Measurements from ENCODE around the gene CDK14. TPM values are rescaled to one million over a fixed set of nuclear protein-coding genes. Genes with fewer than 3 reads are reported as not detected.
A peak's percentile ranks its signal among the peaks of the same experiment; 100 is the strongest.

Gene CDK14
- polyA plus RNA-seq, 1 donor from 2014 or later, result 25.1 TPM

DNA sequence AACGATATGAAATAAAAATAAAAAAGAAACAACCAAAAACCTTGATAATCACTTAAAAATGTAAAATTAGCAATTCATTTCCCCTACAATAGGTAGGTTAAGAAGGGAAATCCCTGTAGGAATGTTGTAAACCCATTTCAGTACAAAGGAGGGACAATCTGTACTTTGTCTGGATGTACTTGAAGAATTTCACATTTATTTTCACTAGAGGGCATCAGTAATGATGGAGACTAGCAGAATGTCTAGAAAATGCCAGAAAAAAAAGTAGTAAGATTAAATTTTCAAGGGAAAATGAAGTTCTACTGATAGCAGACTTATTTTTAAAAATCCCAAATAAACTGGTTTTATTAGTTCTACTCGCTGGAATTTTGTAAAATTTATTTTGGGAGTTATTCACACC, 459.1 kb downstream of the CDK14 start:
- Histone ChIP-seq H3F3A (ENCODE audit: insufficient read depth, low read length, poor library complexity, severe bottlenecking) (no peaks in the 10 kb centered on the region), H3K79me2 (replicated peaks; ENCODE audit: insufficient read depth, low read length) (no peaks in the 10 kb centered on the region), H4K20me1 (ENCODE audit: insufficient read depth) (no peaks in the 10 kb centered on the region), H3K36me3 (ENCODE audit: insufficient read depth, low read length) (no peaks in the 10 kb centered on the region), H3K27ac (ENCODE audit: low read length) (no peak overlapping the region), H3K27me3 (ENCODE audit: insufficient read depth, low read depth, low read length) (no peaks in the 10 kb centered on the region), H3K9ac (ENCODE audit: low read length) (no peak overlapping the region), H3K4me2 (ENCODE audit: low read length) (no peak overlapping the region), H2AFZ (ENCODE audit: low read depth, low read length) (no peak overlapping the region), H3K9me2 (ENCODE audit: insufficient read depth, low read length) (no peaks in the 10 kb centered on the region), H3K4me3 (ENCODE audit: low read length) (no peak overlapping the region), H3K9me3 (ENCODE audit: low read length) (no peaks in the 10 kb centered on the region)
- TF ChIP-seq SMC3 (conservative IDR thresholded peaks at IDR 0.05; ENCODE audit: poor library complexity) (peak; percentile 46), EZH2 (IDR thresholded peaks at IDR 0.05; ENCODE audit: borderline replicate concordance, insufficient read depth, low read length, poor library complexity, severe bottlenecking) (no peak), RAD21 (conservative IDR thresholded peaks at IDR 0.05) (peak; percentile 40)
- TF ChIP-seq, protein P1, sequence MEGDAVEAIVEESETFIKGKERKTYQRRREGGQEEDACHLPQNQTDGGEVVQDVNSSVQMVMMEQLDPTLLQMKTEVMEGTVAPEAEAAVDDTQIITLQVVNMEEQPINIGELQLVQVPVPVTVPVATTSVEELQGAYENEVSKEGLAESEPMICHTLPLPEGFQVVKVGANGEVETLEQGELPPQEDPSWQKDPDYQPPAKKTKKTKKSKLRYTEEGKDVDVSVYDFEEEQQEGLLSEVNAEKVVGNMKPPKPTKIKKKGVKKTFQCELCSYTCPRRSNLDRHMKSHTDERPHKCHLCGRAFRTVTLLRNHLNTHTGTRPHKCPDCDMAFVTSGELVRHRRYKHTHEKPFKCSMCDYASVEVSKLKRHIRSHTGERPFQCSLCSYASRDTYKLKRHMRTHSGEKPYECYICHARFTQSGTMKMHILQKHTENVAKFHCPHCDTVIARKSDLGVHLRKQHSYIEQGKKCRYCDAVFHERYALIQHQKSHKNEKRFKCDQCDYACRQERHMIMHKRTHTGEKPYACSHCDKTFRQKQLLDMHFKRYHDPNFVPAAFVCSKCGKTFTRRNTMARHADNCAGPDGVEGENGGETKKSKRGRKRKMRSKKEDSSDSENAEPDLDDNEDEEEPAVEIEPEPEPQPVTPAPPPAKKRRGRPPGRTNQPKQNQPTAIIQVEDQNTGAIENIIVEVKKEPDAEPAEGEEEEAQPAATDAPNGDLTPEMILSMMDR (IDR thresholded peaks at IDR 0.05; ENCODE audit: poor library complexity, severe bottlenecking), result peak; percentile 48

DNA sequence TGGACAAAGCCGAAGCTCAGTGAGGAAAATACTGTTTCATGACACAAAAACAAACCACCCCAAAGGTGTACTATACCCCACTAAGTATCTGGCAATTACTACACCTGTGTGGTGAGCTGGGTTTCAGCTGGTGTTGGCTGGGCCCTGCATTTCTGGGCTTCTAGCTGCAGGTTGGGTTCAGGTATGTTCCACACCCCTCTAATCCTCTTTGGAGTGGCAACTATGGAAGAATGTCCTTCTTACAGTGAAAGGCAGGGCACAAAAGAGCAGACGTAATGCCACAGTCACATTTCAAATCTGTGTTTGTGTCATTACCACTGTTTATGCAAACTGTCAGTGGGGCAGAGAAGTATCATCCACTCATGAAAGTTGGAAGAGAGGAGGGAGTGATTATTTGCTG, 466.6 kb downstream of the CDK14 start:
- H3K9ac ChIP-seq (ENCODE audit: low read length), result no peak overlapping the region
- TF ChIP-seq EZH2 (IDR thresholded peaks at IDR 0.05; ENCODE audit: borderline replicate concordance, insufficient read depth, low read length, poor library complexity, severe bottlenecking), result no peak
- no peak for TF ChIP-seq POLR2AphosphoS5 (IDR thresholded peaks at IDR 0.05)
- TF ChIP-seq EP300 (conservative IDR thresholded peaks at IDR 0.05; ENCODE audit: poor library complexity, severe bottlenecking), result no peak
- TF ChIP-seq MXI1 (conservative IDR thresholded peaks at IDR 0.05; ENCODE audit: poor library complexity, severe bottlenecking), result no peak
- TF ChIP-seq RAD21 (conservative IDR thresholded peaks at IDR 0.05), result no peak
- TF ChIP-seq, protein P2, sequence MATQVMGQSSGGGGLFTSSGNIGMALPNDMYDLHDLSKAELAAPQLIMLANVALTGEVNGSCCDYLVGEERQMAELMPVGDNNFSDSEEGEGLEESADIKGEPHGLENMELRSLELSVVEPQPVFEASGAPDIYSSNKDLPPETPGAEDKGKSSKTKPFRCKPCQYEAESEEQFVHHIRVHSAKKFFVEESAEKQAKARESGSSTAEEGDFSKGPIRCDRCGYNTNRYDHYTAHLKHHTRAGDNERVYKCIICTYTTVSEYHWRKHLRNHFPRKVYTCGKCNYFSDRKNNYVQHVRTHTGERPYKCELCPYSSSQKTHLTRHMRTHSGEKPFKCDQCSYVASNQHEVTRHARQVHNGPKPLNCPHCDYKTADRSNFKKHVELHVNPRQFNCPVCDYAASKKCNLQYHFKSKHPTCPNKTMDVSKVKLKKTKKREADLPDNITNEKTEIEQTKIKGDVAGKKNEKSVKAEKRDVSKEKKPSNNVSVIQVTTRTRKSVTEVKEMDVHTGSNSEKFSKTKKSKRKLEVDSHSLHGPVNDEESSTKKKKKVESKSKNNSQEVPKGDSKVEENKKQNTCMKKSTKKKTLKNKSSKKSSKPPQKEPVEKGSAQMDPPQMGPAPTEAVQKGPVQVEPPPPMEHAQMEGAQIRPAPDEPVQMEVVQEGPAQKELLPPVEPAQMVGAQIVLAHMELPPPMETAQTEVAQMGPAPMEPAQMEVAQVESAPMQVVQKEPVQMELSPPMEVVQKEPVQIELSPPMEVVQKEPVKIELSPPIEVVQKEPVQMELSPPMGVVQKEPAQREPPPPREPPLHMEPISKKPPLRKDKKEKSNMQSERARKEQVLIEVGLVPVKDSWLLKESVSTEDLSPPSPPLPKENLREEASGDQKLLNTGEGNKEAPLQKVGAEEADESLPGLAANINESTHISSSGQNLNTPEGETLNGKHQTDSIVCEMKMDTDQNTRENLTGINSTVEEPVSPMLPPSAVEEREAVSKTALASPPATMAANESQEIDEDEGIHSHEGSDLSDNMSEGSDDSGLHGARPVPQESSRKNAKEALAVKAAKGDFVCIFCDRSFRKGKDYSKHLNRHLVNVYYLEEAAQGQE (IDR thresholded peaks at IDR 0.05; ENCODE audit: borderline replicate concordance), result no peak
- no peak for TF ChIP-seq TAF1 (IDR thresholded peaks at IDR 0.05; ENCODE audit: low read depth)
- no peak for TF ChIP-seq SMC3 (conservative IDR thresholded peaks at IDR 0.05; ENCODE audit: poor library complexity)
- TF ChIP-seq, protein P1 (IDR thresholded peaks at IDR 0.05; ENCODE audit: poor library complexity, severe bottlenecking), result no peak
- H3F3A ChIP-seq (ENCODE audit: insufficient read depth, low read length, poor library complexity, severe bottlenecking), result no peaks in the 10 kb centered on the region
- H3K79me2 ChIP-seq (replicated peaks; ENCODE audit: insufficient read depth, low read length), result no peaks in the 10 kb centered on the region
- H2AFZ ChIP-seq (ENCODE audit: low read depth, low read length), result no peak overlapping the region
- H3K4me2 ChIP-seq (ENCODE audit: low read length), result no peak overlapping the region
- no peak overlapping the region for H3K27ac ChIP-seq (ENCODE audit: low read length)
- H3K9me2 ChIP-seq (ENCODE audit: insufficient read depth, low read length), result no peaks in the 10 kb centered on the region
- no peaks in the 10 kb centered on the region for H3K36me3 ChIP-seq (ENCODE audit: insufficient read depth, low read length)
- no peak overlapping the region for H3K4me3 ChIP-seq (ENCODE audit: low read length)
- H4K20me1 ChIP-seq (ENCODE audit: insufficient read depth), result no peaks in the 10 kb centered on the region
- no peaks in the 10 kb centered on the region for H3K9me3 ChIP-seq (ENCODE audit: low read length)
- no peaks in the 10 kb centered on the region for H3K27me3 ChIP-seq (ENCODE audit: insufficient read depth, low read depth, low read length)
